Thyroid gland (tissue), 4 donors: ENCODE data around the gene CYP26B1.

ENCODE experiments used
- CTCF ChIP-seq, 6 experiments: fragments of 200-600 bp in 3 of 6; fragments of 450-650 bp in 3 of 6; sonication (generic) in 3 of 6; IDR thresholded peaks; one replicate each; pipeline ENCODE4 v1.5.1; 2016 to 2019; ENCODE audit warnings: antibody characterized with exemption in 6 of 6, mild to moderate bottlenecking in 2 of 6, inconsistent platforms in 1 of 6, moderate library complexity in 1 of 6
- POLR2A ChIP-seq, 2 donors: fragments of 450-650 bp; IDR thresholded peaks; one replicate each; pipeline ENCODE4 v1.6.1; 2017; ENCODE audit warnings: antibody characterized with exemption in 2 of 2, mild to moderate bottlenecking in 2 of 2, moderate library complexity in 1 of 2

- no peak for TF ChIP-seq CTCF (IDR thresholded peaks at IDR 0.05)
- TF ChIP-seq POLR2A (IDR thresholded peaks at IDR 0.05): no peak
Measured at GRCh38 chr2:72145658-72146329, 1.9 kb downstream of the CYP26B1 start.
